A549 (cell line): Measurements from ENCODE around the gene SF3A2. TPM values are rescaled to one million over a fixed set of nuclear protein-coding genes. Genes with fewer than 3 reads are reported as not detected.

Source experiments
- ATAC-seq, 2 experiments: fragments of 200-7000 bp in 1 of 2; fragments of >200 bp in 1 of 2; cut with Nextera tagmentation in 1 of 2; cut with Tn5 transposase in 1 of 2; 3 replicates each; pipeline versions ENCODE4 v1.8.0 to v1.9.1; 2018 to 2020; ENCODE audit warnings: mild to moderate bottlenecking in 1 of 2, moderate library complexity in 1 of 2
- CTCF ChIA-PET: fragments of 300-600 bp; sonication (Branson Sonifier 250); formaldehyde crosslinking; extraction: SDS; loops from one replicate; lab custom pipeline; 2021; ENCODE audit warnings: antibody characterized with exemption, inconsistent platforms; lab: Yijun Ruan, JAX
- POLR2A ChIA-PET: fragments of 350-600 bp; formaldehyde crosslinking; extraction: SDS; loops from one replicate; lab custom pipeline; 2021; ENCODE audit warnings: antibody characterized with exemption, inconsistent platforms; lab: Yijun Ruan, JAX
- DNase-seq, 2 experiments: peaks; one replicate each; pipeline versions ENCODE4 v3.0.0 to v3.0.0-alpha.2; 2011 to 2016; ENCODE audit warnings: low read depth in 1 of 2, low spot score in 1 of 2
- FAIRE-seq: peaks from 2 replicates; lab custom pipeline; 2011; peaks lifted over from hg19 to GRCh38; lab: Jason Lieb, UNC
- H3K27ac ChIP-seq, 2 experiments: fragments of >200 bp; sonication (Bioruptor Twin); formaldehyde crosslinking; 3 replicates each; pipeline ENCODE4 v1.5.1; 2016 to 2017
- H3K4me1 ChIP-seq: fragments of >200 bp; sonication (Bioruptor Twin); formaldehyde crosslinking; 3 replicates; pipeline ENCODE4 v1.6.1; 2016
- H3K4me2 ChIP-seq: fragments of >200 bp; sonication (Bioruptor Twin); formaldehyde crosslinking; 3 replicates; pipeline ENCODE4 v1.6.1; 2016
- H3K4me3 ChIP-seq: fragments of >200 bp; sonication (Bioruptor Twin); formaldehyde crosslinking; 3 replicates; pipeline ENCODE4 v1.5.1; 2016
- H3K9me3 ChIP-seq: fragments of >200 bp; sonication (Bioruptor Twin); formaldehyde crosslinking; 3 replicates; pipeline ENCODE4 v1.6.1; 2016
- CBX2 ChIP-seq: fragments of 200-600 bp; sonication (generic); IDR thresholded peaks from 2 replicates; pipeline ENCODE4 v1.6.1; 2016; ENCODE audit warnings: low read depth, mild to moderate bottlenecking, borderline replicate concordance
- HOXA7 ChIP-seq: fragments of 250-450 bp; sonication (Bioruptor Pico); IDR thresholded peaks from 2 replicates; pipeline ENCODE4 v1.5.0; 2020; ENCODE audit warnings: mild to moderate bottlenecking, moderate library complexity
- HOXB13 ChIP-seq: fragments of 250-450 bp; sonication (Bioruptor Pico); IDR thresholded peaks from 2 replicates; pipeline ENCODE4 v1.5.0; 2020; ENCODE audit warnings: low read depth, mild to moderate bottlenecking, moderate library complexity
- JUNB ChIP-seq: fragments of >200 bp; sonication (Bioruptor Twin); formaldehyde crosslinking; IDR thresholded peaks from 2 replicates; pipeline ENCODE4 v1.6.1; 2016
- NR3C1 ChIP-seq: fragments of >200 bp; sonication (Bioruptor Twin); formaldehyde crosslinking; IDR thresholded peaks from 3 replicates; pipeline ENCODE4 v1.6.1; 2017
- PHF8 ChIP-seq: fragments of 200-600 bp; sonication (generic); IDR thresholded peaks from 2 replicates; pipeline ENCODE4 v1.6.1; 2016; ENCODE audit warnings: low read depth, mild to moderate bottlenecking, antibody characterized with exemption, moderate library complexity, borderline replicate concordance
- RCOR1 ChIP-seq: fragments of 150-350 bp; IDR thresholded peaks from 2 replicates; pipeline ENCODE4 v1.6.1; 2014; ENCODE audit warnings: antibody characterized with exemption, low read length, low read depth
- RFX5 ChIP-seq: fragments of 450-650 bp; IDR thresholded peaks from 2 replicates; pipeline ENCODE4 v1.7.1; 2014; ENCODE audit warnings: antibody characterized with exemption, mild to moderate bottlenecking, moderate library complexity
- SMC3 ChIP-seq: fragments of >200 bp; sonication (Bioruptor Twin); formaldehyde crosslinking; IDR thresholded peaks from 3 replicates; pipeline ENCODE4 v1.6.1; 2018; ENCODE audit warnings: inconsistent platforms
- TFCP2L1 ChIP-seq: fragments of 250-450 bp; sonication (Bioruptor Pico); IDR thresholded peaks from 2 replicates; pipeline ENCODE4 v1.5.0; 2021; ENCODE audit warnings: mild to moderate bottlenecking
- WGBS: methylation state at CpG from one replicate; pipeline ENCODE4 v1.1.6; 2017; ENCODE audit errors: missing lambda C conversion rate; 5-methylcytosine and 5-hydroxymethylcytosine counted together
- polyA plus RNA-seq, 4 experiments: library from polyadenylated mRNA; depleted of rRNA in 3 of 4; stranded (reverse); fragments of >200 nt; fragmentation: RNase III in 1 of 4; extraction: RNeasy Plus Mini Kit Qiagen cat#74134 plus additional on column Dnase treatment in 1 of 4; gene quantifications; 2 replicates in 3 of 4; 3 replicates in 1 of 4; pipeline ENCODE4 v1.2.3, GENCODE V29; 2011 to 2017
- TF ChIP-seq, protein P1 (sequence below): fragments of 150-350 bp; IDR thresholded peaks from 2 replicates; pipeline ENCODE4 v1.6.1; 2014; ENCODE audit warnings: low read depth, mild to moderate bottlenecking, low read length
- TF ChIP-seq, protein P2 (sequence below): fragments of 200-600 bp; sonication (generic); IDR thresholded peaks from 2 replicates; pipeline ENCODE4 v1.6.1; 2016; ENCODE audit warnings: antibody characterized with exemption, mild to moderate bottlenecking, moderate library complexity
- TF ChIP-seq, protein P3 (sequence below): IDR thresholded peaks from 2 replicates; pipeline ENCODE4 v1.6.1; 2012

Gene SF3A2
- polyA plus RNA-seq, 2 of the 4 experiments (the other 2 are of a cell fraction), result 11.9 to 68.2 TPM

DNA sequence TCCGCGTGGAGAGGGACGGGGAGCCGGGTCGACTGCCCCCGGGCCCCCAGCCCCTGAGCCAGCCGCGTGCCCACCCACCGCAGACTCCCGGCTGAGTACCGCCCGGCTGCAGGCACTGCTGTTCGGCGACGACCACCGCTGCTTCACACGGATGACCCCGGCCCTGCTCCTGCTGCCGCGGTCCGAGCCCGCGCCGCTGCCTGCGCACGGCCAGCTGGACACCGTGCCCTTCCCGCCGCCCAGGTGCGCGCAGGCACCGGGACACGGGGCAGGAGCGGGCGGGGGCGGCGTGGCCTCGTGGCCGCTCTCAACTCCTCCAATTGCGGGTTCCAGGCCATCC lies 14.1 kb downstream of the SF3A2 start:
- H3K27ac ChIP-seq, result no peak overlapping the region
- H3K9me3 ChIP-seq, result no peaks in the 10 kb centered on the region
- 100% methylated on average over 3 of the region's 40 CpGs for WGBS
- FAIRE-seq (no peak), DNase-seq (no peak), ATAC-seq (no peak)
- ChIA-PET CTCF (no interaction called here), POLR2A (no interaction called here)
- peaks cover 14% of the 10 kb centered on the region for H3K4me1 ChIP-seq
- H3K4me3 ChIP-seq, result no peak overlapping the region
- no peak overlapping the region for H3K4me2 ChIP-seq
- TF ChIP-seq TFCP2L1 (CRISPR knock-in tag) (no peak), CBX2 (no peak)

DNA sequence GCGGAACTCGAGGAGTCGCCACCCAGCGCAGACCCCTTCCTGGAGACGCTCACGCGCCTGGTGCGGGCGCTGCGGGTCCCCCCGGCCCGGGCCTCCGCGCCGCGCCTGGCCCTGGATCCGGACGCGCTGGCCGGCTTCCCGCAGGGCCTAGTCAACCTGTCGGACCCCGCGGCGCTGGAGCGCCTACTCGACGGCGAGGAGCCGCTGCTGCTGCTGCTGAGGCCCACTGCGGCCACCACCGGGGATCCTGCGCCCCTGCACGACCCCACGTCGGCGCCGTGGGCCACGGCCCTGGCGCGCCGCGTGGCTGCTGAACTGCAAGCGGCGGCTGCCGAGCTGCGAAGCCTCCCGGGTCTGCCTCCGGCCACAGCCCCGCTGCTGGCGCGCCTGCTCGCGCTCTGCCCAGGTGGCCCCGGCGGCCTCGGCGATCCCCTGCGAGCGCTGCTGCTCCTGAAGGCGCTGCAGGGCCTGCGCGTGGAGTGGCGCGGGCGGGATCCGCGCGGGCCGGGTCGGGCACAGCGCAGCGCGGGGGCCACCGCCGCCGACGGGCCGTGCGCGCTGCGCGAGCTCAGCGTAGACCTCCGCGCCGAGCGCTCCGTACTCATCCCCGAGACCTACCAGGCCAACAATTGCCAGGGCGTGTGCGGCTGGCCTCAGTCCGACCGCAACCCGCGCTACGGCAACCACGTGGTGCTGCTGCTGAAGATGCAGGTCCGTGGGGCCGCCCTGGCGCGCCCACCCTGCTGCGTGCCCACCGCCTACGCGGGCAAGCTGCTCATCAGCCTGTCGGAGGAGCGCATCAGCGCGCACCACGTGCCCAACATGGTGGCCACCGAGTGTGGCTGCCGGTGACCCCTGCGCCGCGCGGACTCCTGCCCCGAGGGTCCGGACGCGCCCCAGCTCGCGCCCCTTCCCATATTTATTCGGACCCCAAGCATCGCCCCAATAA lies 14.8 kb downstream of the SF3A2 start:
- ATAC-seq, result no peak
- H3K4me3 ChIP-seq, result no peak overlapping the region
- CTCF ChIA-PET, result no interaction called here

DNA sequence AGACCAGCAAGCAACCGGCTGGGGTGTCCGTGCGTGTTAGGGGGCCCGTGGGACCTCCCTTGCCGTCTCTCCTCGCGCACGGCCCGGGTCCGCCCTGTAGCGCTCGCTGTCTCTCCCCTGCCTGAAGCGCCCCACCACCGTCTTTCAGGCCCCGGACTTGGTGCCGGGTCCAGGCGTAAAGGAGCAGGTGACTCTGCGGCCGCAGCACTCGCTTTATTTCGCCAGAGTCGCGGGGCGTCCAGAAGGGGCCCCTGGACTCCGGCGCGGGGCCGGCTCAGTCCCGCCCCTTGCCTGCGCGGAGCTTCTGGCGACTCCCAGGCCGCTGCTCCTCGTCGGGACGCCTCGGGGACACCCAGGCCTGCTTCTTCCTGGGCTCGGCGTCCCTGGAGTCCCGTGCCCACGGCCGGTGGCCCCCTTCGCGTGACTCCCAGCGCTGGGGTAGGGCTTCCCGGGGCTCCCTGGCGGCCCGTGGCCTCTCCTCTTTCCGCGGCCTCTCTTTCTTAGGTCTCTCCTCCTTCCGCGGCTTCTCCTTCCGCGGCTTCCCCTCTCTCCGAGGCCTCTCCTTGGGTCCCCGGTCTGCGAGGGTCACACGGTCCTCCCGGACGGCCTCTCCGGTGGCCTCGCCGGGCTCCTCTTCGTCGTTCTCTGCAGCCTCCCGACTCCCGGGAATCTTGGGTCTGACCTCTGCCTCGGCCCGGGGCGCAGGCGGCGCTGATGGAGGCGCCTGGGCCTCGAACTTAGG lies 15.6 kb downstream of the SF3A2 start:
- peaks cover 3% of the 10 kb centered on the region for H3K4me1 ChIP-seq
- H3K9me3 ChIP-seq, result no peaks in the 10 kb centered on the region
- ATAC-seq, result no peak
- TF ChIP-seq, protein P1, sequence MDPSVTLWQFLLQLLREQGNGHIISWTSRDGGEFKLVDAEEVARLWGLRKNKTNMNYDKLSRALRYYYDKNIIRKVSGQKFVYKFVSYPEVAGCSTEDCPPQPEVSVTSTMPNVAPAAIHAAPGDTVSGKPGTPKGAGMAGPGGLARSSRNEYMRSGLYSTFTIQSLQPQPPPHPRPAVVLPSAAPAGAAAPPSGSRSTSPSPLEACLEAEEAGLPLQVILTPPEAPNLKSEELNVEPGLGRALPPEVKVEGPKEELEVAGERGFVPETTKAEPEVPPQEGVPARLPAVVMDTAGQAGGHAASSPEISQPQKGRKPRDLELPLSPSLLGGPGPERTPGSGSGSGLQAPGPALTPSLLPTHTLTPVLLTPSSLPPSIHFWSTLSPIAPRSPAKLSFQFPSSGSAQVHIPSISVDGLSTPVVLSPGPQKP, result no peak
- TF ChIP-seq HOXA7, result no peak
- TF ChIP-seq, protein P2, sequence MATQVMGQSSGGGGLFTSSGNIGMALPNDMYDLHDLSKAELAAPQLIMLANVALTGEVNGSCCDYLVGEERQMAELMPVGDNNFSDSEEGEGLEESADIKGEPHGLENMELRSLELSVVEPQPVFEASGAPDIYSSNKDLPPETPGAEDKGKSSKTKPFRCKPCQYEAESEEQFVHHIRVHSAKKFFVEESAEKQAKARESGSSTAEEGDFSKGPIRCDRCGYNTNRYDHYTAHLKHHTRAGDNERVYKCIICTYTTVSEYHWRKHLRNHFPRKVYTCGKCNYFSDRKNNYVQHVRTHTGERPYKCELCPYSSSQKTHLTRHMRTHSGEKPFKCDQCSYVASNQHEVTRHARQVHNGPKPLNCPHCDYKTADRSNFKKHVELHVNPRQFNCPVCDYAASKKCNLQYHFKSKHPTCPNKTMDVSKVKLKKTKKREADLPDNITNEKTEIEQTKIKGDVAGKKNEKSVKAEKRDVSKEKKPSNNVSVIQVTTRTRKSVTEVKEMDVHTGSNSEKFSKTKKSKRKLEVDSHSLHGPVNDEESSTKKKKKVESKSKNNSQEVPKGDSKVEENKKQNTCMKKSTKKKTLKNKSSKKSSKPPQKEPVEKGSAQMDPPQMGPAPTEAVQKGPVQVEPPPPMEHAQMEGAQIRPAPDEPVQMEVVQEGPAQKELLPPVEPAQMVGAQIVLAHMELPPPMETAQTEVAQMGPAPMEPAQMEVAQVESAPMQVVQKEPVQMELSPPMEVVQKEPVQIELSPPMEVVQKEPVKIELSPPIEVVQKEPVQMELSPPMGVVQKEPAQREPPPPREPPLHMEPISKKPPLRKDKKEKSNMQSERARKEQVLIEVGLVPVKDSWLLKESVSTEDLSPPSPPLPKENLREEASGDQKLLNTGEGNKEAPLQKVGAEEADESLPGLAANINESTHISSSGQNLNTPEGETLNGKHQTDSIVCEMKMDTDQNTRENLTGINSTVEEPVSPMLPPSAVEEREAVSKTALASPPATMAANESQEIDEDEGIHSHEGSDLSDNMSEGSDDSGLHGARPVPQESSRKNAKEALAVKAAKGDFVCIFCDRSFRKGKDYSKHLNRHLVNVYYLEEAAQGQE, result no peak
- TF ChIP-seq, all 56 proteins: peak for 0
- ChIA-PET CTCF (no interaction called here), POLR2A (no interaction called here)
- whole genome bisulfite sequencing, result 96% methylated on average over 47 of the region's 74 CpGs
- no peak overlapping the region for H3K4me2 ChIP-seq
- no peak overlapping the region for H3K4me3 ChIP-seq
- H3K27ac ChIP-seq, result no peak overlapping the region
- FAIRE-seq (no peak), DNase-seq (no peak)

More for the DNA sequence above, 14.8 kb downstream of the SF3A2 start:
- TF ChIP-seq HOXB13 (CRISPR knock-in tag) (no peak), NR3C1 (no peak), JUNB (no peak), RCOR1 (no peak), SMC3 (no peak), RFX5 (no peak), PHF8 (no peak)
- TF ChIP-seq, protein P3, sequence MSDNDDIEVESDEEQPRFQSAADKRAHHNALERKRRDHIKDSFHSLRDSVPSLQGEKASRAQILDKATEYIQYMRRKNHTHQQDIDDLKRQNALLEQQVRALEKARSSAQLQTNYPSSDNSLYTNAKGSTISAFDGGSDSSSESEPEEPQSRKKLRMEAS, result no peak
- no peak overlapping the region for H3K27ac ChIP-seq
- no peak for FAIRE-seq
- no peak for DNase-seq
- POLR2A ChIA-PET, result no interaction called here
- peaks cover 11% of the 10 kb centered on the region for H3K4me1 ChIP-seq
- H3K9me3 ChIP-seq, result no peaks in the 10 kb centered on the region
- 96% methylated on average over 65 of the region's 125 CpGs for WGBS
- H3K4me2 ChIP-seq, result no peak overlapping the region
